Astrocyte (in vitro differentiated cells and primary cell): Measurements from ENCODE around the gene TRUB2.

Source experiments
- EZH2 ChIP-seq: IDR thresholded peaks from 2 replicates; pipeline ENCODE4 v1.6.1; 2012; ENCODE audit warnings: mild to moderate bottlenecking, low read length, inconsistent platforms; ENCODE audit not compliant: insufficient read depth
- TF ChIP-seq, protein P1 (sequence below): IDR thresholded peaks from 2 replicates; pipeline ENCODE4 v1.5.1; 2011; ENCODE audit warnings: low read depth, mild to moderate bottlenecking, inconsistent platforms, low read length, moderate library complexity; ENCODE audit not compliant: insufficient read depth

GRCh38 chr9:128358090-128358489 lies 35.8 kb upstream of the TRUB2 start:
- TF ChIP-seq EZH2: no peak
- TF ChIP-seq, protein P1, sequence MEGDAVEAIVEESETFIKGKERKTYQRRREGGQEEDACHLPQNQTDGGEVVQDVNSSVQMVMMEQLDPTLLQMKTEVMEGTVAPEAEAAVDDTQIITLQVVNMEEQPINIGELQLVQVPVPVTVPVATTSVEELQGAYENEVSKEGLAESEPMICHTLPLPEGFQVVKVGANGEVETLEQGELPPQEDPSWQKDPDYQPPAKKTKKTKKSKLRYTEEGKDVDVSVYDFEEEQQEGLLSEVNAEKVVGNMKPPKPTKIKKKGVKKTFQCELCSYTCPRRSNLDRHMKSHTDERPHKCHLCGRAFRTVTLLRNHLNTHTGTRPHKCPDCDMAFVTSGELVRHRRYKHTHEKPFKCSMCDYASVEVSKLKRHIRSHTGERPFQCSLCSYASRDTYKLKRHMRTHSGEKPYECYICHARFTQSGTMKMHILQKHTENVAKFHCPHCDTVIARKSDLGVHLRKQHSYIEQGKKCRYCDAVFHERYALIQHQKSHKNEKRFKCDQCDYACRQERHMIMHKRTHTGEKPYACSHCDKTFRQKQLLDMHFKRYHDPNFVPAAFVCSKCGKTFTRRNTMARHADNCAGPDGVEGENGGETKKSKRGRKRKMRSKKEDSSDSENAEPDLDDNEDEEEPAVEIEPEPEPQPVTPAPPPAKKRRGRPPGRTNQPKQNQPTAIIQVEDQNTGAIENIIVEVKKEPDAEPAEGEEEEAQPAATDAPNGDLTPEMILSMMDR: no peak
